ENCODE data around the gene LRIT2. TPM values are rescaled to one million over a fixed set of nuclear protein-coding genes. Genes with fewer than 3 reads are reported as not detected.

The LRIT2 gene
- total RNA-seq, 5 donors from 2014 or later (not counting 1 experiment from before 2014, with no cell fraction given) = not detected

DNA sequence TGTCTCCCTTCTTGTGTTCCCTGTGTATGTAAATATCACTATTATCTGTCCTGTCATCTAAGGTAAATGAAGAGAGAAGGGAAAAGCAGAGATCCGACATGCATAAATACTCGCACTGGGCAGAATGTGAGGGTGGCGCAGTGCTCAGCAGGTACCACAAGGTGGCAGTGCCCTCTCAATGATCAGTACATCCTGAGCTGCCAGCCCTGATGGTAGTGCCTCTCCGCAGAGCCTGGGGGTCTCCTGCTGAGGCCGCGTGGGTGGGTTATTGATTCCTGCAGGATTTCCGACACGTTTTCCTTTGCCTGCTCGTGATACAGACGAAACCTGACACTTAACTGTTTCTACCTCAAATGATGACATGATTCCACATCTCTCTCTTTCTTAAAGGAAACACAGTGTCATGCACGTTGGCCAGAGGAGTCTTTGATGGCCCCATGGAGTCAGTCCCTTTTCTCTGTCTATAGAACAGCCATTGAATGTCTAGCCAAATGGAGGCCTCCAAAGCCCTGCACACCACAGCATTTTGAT, 39.3 kb upstream of the LRIT2 start:
- Mint-ChIP-seq H3K4me3 (no peak overlapping the region), H3K9me3 (no peaks in the 10 kb centered on the region), H3K4me1 (peaks cover 5 to 11% (median 7%) of the 10 kb centered on the region in 3 donors), H3K27ac (no peak overlapping the region), H3K27me3 (peaks cover 24 to 30% of the 10 kb centered on the region in 2 donors), H3K36me3 (no peaks in the 10 kb centered on the region)
- Histone ChIP-seq H3K27me3 (replicated peaks in 1 of 2; ENCODE audit: control insufficient read depth in 2 of 2, extremely low read depth in 1 of 2, insufficient read depth in 2 of 2, low read length in 1 of 2) (peaks cover 0 to 33% of the 10 kb centered on the region in 2 experiments), H3K4me3 (ENCODE audit: control insufficient read depth in 1 of 2, extremely low read depth in 1 of 2, low read length in 1 of 2) (no peak overlapping the region), H3K36me3 (ENCODE audit: control insufficient read depth in 2 of 2, extremely low read depth in 1 of 2, insufficient read depth in 1 of 2, low read length in 1 of 2) (no peaks in the 10 kb centered on the region), H3K9me3 (no peaks in the 10 kb centered on the region), H3K4me1 (ENCODE audit: control insufficient read depth in 1 of 2, extremely low read depth in 1 of 2, insufficient read depth in 2 of 2, low read length in 2 of 2) (peaks cover 0 to 7% of the 10 kb centered on the region in 2 experiments), H3K27ac (ENCODE audit: low read length) (no peak overlapping the region)
- ATAC-seq (replicated peaks in 1 of 4) = peak; percentile 88 to 98 (median 92)
- POLR2A ChIA-PET = no interaction called here
- peak; percentile 31 to 83 (median 66) for DNase-seq
- CTCF ChIA-PET = interaction anchor here (0.6 to 5.9 kb wide), 18 partner anchors 9 to 278 kb away, joined by 3 to 93 read pairs (median 3); partner anchors contain the start of gene CCSER2 (in 1 of the 2)
- WGBS (ENCODE audit: insufficient coverage) = 5% methylated on average over 9 of the region's 11 CpGs

DNA sequence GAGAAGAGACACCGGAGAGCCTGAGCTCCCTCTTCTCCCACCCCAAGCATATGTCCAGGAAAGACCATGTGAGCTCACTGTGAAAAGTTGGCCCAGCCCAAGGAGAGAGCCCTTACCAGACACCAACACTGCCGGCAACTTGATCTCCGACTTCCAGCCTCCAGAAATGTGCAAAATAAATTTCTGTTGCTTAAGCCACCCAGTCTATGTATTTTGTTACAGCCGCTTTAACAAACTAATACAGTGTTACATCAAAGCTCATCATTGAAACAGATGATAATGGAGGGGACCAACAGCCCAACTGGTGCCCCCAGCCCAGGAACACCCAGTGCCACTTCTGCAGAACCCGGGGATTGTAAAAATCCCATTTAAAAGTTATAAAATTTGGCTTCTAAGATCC, 38.4 kb upstream of the LRIT2 start:
- peaks cover 24 to 36% of the 10 kb centered on the region in 2 donors for H3K27me3 Mint-ChIP-seq
- POLR2A ChIA-PET = interaction anchor here in 1 of 2 donors (0.6 kb wide), 1 partner anchor 70 kb away, joined by 3 read pairs; no protein-coding TSS in a partner anchor

DNA sequence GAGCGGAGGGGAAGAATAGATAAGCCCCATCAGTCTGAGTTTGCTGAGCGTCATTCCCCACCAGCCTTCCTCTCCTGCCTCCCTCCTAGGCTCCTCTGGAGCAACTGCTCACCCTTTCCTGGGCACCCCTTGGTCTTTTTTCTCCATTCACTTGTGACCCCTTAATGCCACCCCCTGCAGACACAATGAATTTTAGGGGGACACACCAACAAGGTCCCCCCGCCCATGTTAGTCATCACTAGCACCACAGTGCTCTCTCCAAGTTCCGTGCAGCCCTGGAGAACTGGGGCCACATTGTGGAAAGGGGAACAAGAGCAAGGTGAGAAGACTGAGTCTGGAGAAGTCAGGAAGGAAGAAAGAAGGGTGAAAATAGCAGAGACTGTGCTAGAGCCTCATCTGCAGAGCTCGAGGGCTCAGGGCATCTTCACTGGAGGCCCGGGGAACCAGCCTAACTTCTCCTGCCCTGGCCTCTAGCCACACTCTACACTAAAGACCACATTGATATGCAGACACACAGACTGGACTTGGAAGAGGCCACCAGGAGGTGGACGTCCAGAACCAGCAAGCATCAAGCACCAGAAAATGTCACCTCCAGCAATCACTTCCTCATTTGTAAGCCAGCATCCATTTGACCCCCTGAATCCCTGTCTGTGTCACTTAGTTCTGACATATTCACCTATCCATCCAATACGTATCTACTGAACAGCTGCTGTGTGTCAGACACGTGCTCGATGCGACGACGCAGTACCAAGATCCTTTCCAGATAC, 37.0 kb upstream of the LRIT2 start:
- Mint-ChIP-seq H3K4me3 (no peak overlapping the region), H3K36me3 (no peaks in the 10 kb centered on the region), H3K27ac (no peak overlapping the region), H3K9me3 (no peaks in the 10 kb centered on the region), H3K27me3 (peaks cover 32 to 41% of the 10 kb centered on the region in 2 donors), H3K4me1 (peaks cover 0 to 5% (median 1%) of the 10 kb centered on the region in 3 donors)
- no peaks in the 10 kb centered on the region for H3K9me3 ChIP-seq
- POLR2A ChIA-PET = no interaction called here
- H3K4me1 ChIP-seq (ENCODE audit: control insufficient read depth in 1 of 2, extremely low read depth in 1 of 2, insufficient read depth in 2 of 2, low read length in 2 of 2) = peaks cover 0 to 5% of the 10 kb centered on the region in 2 experiments
- CTCF ChIA-PET = interaction anchor here (1.0 to 2.8 kb wide), 3 partner anchors 269 to 276 kb away, joined by 3 to 46 read pairs (median 4); no protein-coding TSS in a partner anchor
- H3K27ac ChIP-seq (ENCODE audit: low read length) = no peak overlapping the region
- DNase-seq = no peak
- H3K36me3 ChIP-seq (ENCODE audit: control insufficient read depth in 2 of 2, extremely low read depth in 1 of 2, insufficient read depth in 1 of 2, low read length in 1 of 2) = no peaks in the 10 kb centered on the region
- peaks cover 0 to 46% of the 10 kb centered on the region in 2 experiments for H3K27me3 ChIP-seq (replicated peaks in 1 of 2; ENCODE audit: control insufficient read depth in 2 of 2, extremely low read depth in 1 of 2, insufficient read depth in 2 of 2, low read length in 1 of 2)
- H3K4me3 ChIP-seq (ENCODE audit: control insufficient read depth in 1 of 2, extremely low read depth in 1 of 2, low read length in 1 of 2) = no peak overlapping the region
- WGBS (ENCODE audit: insufficient coverage) = 58% methylated on average over 4 of the region's 13 CpGs
- ATAC-seq (replicated peaks in 1 of 4) = no peak

More for the DNA sequence above, 38.4 kb upstream of the LRIT2 start:
- Mint-ChIP-seq H3K4me3 (no peak overlapping the region), H3K27ac (no peak overlapping the region), H3K36me3 (no peaks in the 10 kb centered on the region), H3K4me1 (peaks cover 5 to 11% (median 7%) of the 10 kb centered on the region in 3 donors), H3K9me3 (no peaks in the 10 kb centered on the region)
- 100% methylated on average over 1 of the region's 5 CpGs for WGBS (ENCODE audit: insufficient coverage)
- CTCF ChIA-PET = interaction anchor here (0.7 to 5.9 kb wide), 10 partner anchors 10 to 279 kb away, joined by 3 to 93 read pairs (median 4); no protein-coding TSS in a partner anchor
- H3K36me3 ChIP-seq (ENCODE audit: control insufficient read depth in 2 of 2, extremely low read depth in 1 of 2, insufficient read depth in 1 of 2, low read length in 1 of 2) = no peaks in the 10 kb centered on the region
- H3K9me3 ChIP-seq = no peaks in the 10 kb centered on the region
- no peak for ATAC-seq (replicated peaks in 1 of 4)
- DNase-seq = no peak
- H3K4me3 ChIP-seq (ENCODE audit: control insufficient read depth in 1 of 2, extremely low read depth in 1 of 2, low read length in 1 of 2) = no peak overlapping the region
- peaks cover 0 to 33% of the 10 kb centered on the region in 2 experiments for H3K27me3 ChIP-seq (replicated peaks in 1 of 2; ENCODE audit: control insufficient read depth in 2 of 2, extremely low read depth in 1 of 2, insufficient read depth in 2 of 2, low read length in 1 of 2)
- H3K27ac ChIP-seq (ENCODE audit: low read length) = no peak overlapping the region
- peaks cover 0 to 7% of the 10 kb centered on the region in 2 experiments for H3K4me1 ChIP-seq (ENCODE audit: control insufficient read depth in 1 of 2, extremely low read depth in 1 of 2, insufficient read depth in 2 of 2, low read length in 2 of 2)

DNA sequence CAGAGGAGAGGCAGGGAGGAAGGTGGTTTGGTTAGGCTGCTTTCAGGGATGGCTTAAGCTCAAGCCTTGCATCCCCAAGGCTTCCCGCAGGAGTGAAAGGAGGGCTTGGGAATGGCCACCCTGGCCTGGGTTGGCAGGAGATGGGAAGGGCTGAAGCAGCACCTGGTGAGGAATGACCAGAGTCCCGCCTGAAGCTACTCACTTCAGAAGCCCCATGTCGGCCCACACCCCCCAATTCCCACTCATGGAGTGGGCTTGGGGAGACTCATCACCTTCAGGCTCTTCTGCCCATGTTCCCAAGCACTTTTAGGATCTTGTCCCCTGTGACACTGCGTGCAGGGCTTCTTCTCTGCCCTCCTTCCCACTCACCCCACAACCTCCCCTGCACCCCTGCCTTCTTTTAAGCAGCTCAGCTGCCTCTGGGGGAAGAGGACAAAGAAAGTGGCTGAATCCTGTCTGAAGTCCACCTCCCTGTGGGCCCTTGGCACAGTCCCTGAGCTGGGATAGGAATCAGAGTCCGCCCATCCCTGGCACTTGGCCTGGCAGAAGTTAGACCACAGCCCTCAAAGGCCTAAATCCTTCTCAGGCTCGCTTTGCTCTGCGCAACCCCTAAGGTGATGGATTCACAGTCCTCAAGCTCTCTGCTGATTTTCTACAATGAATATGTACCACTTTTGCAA, 36.0 kb upstream of the LRIT2 start:
- H3K4me3 ChIP-seq (ENCODE audit: control insufficient read depth in 1 of 2, extremely low read depth in 1 of 2, low read length in 1 of 2) = no peak overlapping the region
- H3K36me3 Mint-ChIP-seq = no peaks in the 10 kb centered on the region
- DNase-seq (no peak), ATAC-seq (replicated peaks in 1 of 4) (no peak)
- no peak overlapping the region for H3K4me3 Mint-ChIP-seq
- POLR2A ChIA-PET = no interaction called here
- peaks cover 0 to 56% of the 10 kb centered on the region in 2 experiments for H3K27me3 ChIP-seq (replicated peaks in 1 of 2; ENCODE audit: control insufficient read depth in 2 of 2, extremely low read depth in 1 of 2, insufficient read depth in 2 of 2, low read length in 1 of 2)
- peaks cover 0 to 11% of the 10 kb centered on the region in 2 experiments for H3K4me1 ChIP-seq (ENCODE audit: control insufficient read depth in 1 of 2, extremely low read depth in 1 of 2, insufficient read depth in 2 of 2, low read length in 2 of 2)
- CTCF ChIA-PET = interaction anchor here (0.5 to 1.9 kb wide), 4 partner anchors 254 to 315 kb away, joined by 3 to 7 read pairs (median 4); no protein-coding TSS in a partner anchor
- no peak overlapping the region for H3K27ac Mint-ChIP-seq
- no peaks in the 10 kb centered on the region for H3K36me3 ChIP-seq (ENCODE audit: control insufficient read depth in 2 of 2, extremely low read depth in 1 of 2, insufficient read depth in 1 of 2, low read length in 1 of 2)
- H3K9me3 ChIP-seq = no peaks in the 10 kb centered on the region
- peaks cover 0 to 7% (median 7%) of the 10 kb centered on the region in 3 donors for H3K4me1 Mint-ChIP-seq
- H3K27ac ChIP-seq (ENCODE audit: low read length) = no peak overlapping the region
- H3K27me3 Mint-ChIP-seq = peaks cover 32 to 41% of the 10 kb centered on the region in 2 donors
- WGBS (ENCODE audit: insufficient coverage) = 76% methylated on average over 5 of the region's 7 CpGs
- no peaks in the 10 kb centered on the region for H3K9me3 Mint-ChIP-seq

DNA sequence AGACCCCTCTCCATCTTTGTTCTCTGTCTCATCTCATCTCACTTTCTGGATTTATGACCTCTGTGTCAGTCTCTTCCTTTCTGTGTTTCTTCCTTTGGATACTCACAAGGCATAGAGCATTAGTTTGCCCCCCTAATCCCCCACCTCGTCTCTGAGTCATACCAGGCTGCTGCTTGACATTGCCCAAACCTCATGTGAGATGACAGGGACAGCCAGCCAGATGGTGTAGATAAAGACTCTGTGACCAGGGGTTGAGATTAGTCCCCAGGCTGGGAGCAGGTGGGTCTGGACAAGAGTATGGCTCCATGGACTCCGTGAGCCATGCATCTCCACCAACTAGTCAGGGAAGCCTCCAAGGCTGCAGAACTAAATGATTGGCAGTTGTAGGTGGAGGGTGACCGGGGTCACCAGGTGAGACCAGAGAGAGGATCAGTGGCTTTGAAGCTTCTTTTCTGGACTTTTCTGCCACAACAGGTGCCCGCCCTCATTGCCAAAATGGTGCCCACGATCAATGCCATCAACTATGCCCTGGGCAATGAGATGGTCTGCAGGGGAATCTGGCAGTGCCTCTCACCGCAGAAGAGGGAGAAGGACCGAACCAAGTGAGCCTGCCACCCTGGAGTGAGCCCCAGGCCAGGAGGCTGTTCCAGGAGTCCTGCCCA, 32.8 kb upstream of the LRIT2 start:
- Mint-ChIP-seq H3K9me3 (no peaks in the 10 kb centered on the region), H3K4me1 (peaks cover 0 to 7% (median 3%) of the 10 kb centered on the region in 3 donors), H3K4me3 (no peak overlapping the region), H3K27ac (no peak overlapping the region), H3K36me3 (no peaks in the 10 kb centered on the region), H3K27me3 (peaks cover 24 to 37% of the 10 kb centered on the region in 2 donors)
- Histone ChIP-seq H3K27ac (ENCODE audit: low read length) (no peak overlapping the region), H3K36me3 (ENCODE audit: control insufficient read depth in 2 of 2, extremely low read depth in 1 of 2, insufficient read depth in 1 of 2, low read length in 1 of 2) (no peaks in the 10 kb centered on the region), H3K4me1 (ENCODE audit: control insufficient read depth in 1 of 2, extremely low read depth in 1 of 2, insufficient read depth in 2 of 2, low read length in 2 of 2) (peaks cover 0 to 6% of the 10 kb centered on the region in 2 experiments), H3K4me3 (ENCODE audit: control insufficient read depth in 1 of 2, extremely low read depth in 1 of 2, low read length in 1 of 2) (no peak overlapping the region), H3K27me3 (replicated peaks in 1 of 2; ENCODE audit: control insufficient read depth in 2 of 2, extremely low read depth in 1 of 2, insufficient read depth in 2 of 2, low read length in 1 of 2) (peaks cover 0 to 45% of the 10 kb centered on the region in 2 experiments), H3K9me3 (no peaks in the 10 kb centered on the region)
- 72% methylated on average over 5 of the region's 7 CpGs for WGBS (ENCODE audit: insufficient coverage)
- no peak for DNase-seq
- ChIA-PET POLR2A (no interaction called here), CTCF (no interaction called here)
- ATAC-seq (replicated peaks in 1 of 4) = no peak

All from T-cell (primary cell).